GM21390 (cell line): Measurements from ENCODE around the gene ADAM30.

Experiments used
- ATAC-seq: cut with Tn5 transposase; IDR thresholded peaks from one replicate; pipeline ENCODE4 v1.9.1; 2021; ENCODE audit not compliant: unreplicated experiment

The ADAM30 gene

GRCh38 chr1:119909890-119910596 lies 13.7 kb upstream of the ADAM30 start:
- no peak for ATAC-seq

- ATAC-seq = no peak
Measured at GRCh38 chr1:119908661-119909060, 12.3 kb upstream of the ADAM30 start.

GRCh38 chr1:119906927-119907652 lies 10.8 kb upstream of the ADAM30 start:
- ATAC-seq = no peak

- no peak for ATAC-seq
Measured at GRCh38 chr1:119903443-119903835, 7.1 kb upstream of the ADAM30 start.

- no peak for ATAC-seq
Measured at GRCh38 chr1:119902775-119903442, 6.6 kb upstream of the ADAM30 start.

- no peak for ATAC-seq
Measured at GRCh38 chr1:119898981-119899720, 2.8 kb upstream of the ADAM30 start.

GRCh38 chr1:119898530-119898929 lies 2.2 kb upstream of the ADAM30 start:
- ATAC-seq = no peak

- ATAC-seq = no peak
Measured at GRCh38 chr1:119895102-119895501, 1.2 kb downstream of the ADAM30 start.

GRCh38 chr1:119893827-119894700 lies 2.3 kb downstream of the ADAM30 start:
- ATAC-seq = no peak

- no peak for ATAC-seq
Measured at GRCh38 chr1:119893238-119893791, 3.0 kb downstream of the ADAM30 start.

- ATAC-seq = no peak
Measured at GRCh38 chr1:119891386-119891785, 4.9 kb downstream of the ADAM30 start.

GRCh38 chr1:119888476-119888875 lies 7.8 kb downstream of the ADAM30 start:
- ATAC-seq = no peak

GRCh38 chr1:119887427-119887826 lies 8.9 kb downstream of the ADAM30 start:
- ATAC-seq = no peak

GRCh38 chr1:119885903-119886783 lies 10.2 kb downstream of the ADAM30 start:
- no peak for ATAC-seq

GRCh38 chr1:119884711-119885110 lies 11.6 kb downstream of the ADAM30 start:
- no peak for ATAC-seq

GRCh38 chr1:119883826-119884225 lies 12.5 kb downstream of the ADAM30 start:
- ATAC-seq = no peak

- no peak for ATAC-seq
Measured at GRCh38 chr1:119882132-119883049, 13.9 kb downstream of the ADAM30 start.
